Endothelial cell (in vitro differentiated cells): ENCODE results near the gene MRPS34. TPM values are rescaled to one million over a fixed set of nuclear protein-coding genes. Genes with fewer than 3 reads are reported as not detected.
A peak's percentile ranks its signal among the peaks of the same experiment; 100 is the strongest.
"Not testable (repeated sequence)": the region's sequence is repeated elsewhere in the genome, so short reads cannot be mapped to it uniquely, and the experiment has no call there.

Experiments used
- DNase-seq: peaks from one replicate; pipeline ENCODE4 v3.0.0; 2021; ENCODE audit warnings: low spot score
- H3K27ac Mint-ChIP-seq: one replicate; pipeline ENCODE4 v1.8.0; 2021; ENCODE audit warnings: mixed read lengths, inconsistent platforms; ENCODE audit not compliant: unreplicated experiment
- H3K27me3 Mint-ChIP-seq: one replicate; pipeline ENCODE4 v1.8.0; 2021; ENCODE audit warnings: mild to moderate bottlenecking, moderate library complexity, mixed read lengths, inconsistent platforms; ENCODE audit not compliant: unreplicated experiment
- H3K36me3 Mint-ChIP-seq: one replicate; pipeline ENCODE4 v1.8.0; 2021; ENCODE audit warnings: mild to moderate bottlenecking, low read depth, mixed read lengths, inconsistent platforms; ENCODE audit not compliant: unreplicated experiment
- H3K4me1 Mint-ChIP-seq: one replicate; pipeline ENCODE4 v1.8.0; 2021; ENCODE audit warnings: mild to moderate bottlenecking, mixed read lengths, inconsistent platforms; ENCODE audit not compliant: unreplicated experiment
- H3K4me3 Mint-ChIP-seq: one replicate; pipeline ENCODE4 v1.8.0; 2021; ENCODE audit warnings: mild to moderate bottlenecking, mixed read lengths, inconsistent platforms; ENCODE audit not compliant: unreplicated experiment
- H3K9me3 Mint-ChIP-seq: one replicate; pipeline ENCODE4 v1.8.0; 2021; ENCODE audit warnings: mixed read lengths, inconsistent platforms; ENCODE audit not compliant: unreplicated experiment
- CTCF ChIP-seq: fragments of 200-600 bp; sonication (generic); IDR thresholded peaks from one replicate; pipeline ENCODE4 v1.5.0; 2021; ENCODE audit warnings: antibody characterized with exemption; ENCODE audit not compliant: unreplicated experiment
- total RNA-seq: library from RNA; stranded (reverse); fragmentation: NEBNext Ultra II Directional; extraction: Animal tissue kit (Norgen Biotek cat#: 25700); gene quantifications from one replicate; pipeline ENCODE4 v1.2.1, GENCODE V29; 2021; ENCODE audit not compliant: unreplicated experiment

MRPS34 gene
- total RNA-seq, 1 donor from 2014 or later, result 62.7 TPM

- H3K4me1 Mint-ChIP-seq, result no peaks in the 10 kb centered on the region
- H3K27ac Mint-ChIP-seq, result no peak overlapping the region
- H3K27me3 Mint-ChIP-seq, result peaks cover 3% of the 10 kb centered on the region
- no peaks in the 10 kb centered on the region for H3K9me3 Mint-ChIP-seq
- no peak for TF ChIP-seq CTCF
- no peak overlapping the region for H3K4me3 Mint-ChIP-seq
- DNase-seq, result no peak
- peaks cover 32% of the 10 kb centered on the region for H3K36me3 Mint-ChIP-seq
Observed at GRCh38 chr16:1809281-1809801, 36.4 kb upstream of the MRPS34 start.

- no peaks in the 10 kb centered on the region for H3K4me1 Mint-ChIP-seq
Observed at GRCh38 chr16:1808691-1809090, 35.8 kb upstream of the MRPS34 start.

DNA sequence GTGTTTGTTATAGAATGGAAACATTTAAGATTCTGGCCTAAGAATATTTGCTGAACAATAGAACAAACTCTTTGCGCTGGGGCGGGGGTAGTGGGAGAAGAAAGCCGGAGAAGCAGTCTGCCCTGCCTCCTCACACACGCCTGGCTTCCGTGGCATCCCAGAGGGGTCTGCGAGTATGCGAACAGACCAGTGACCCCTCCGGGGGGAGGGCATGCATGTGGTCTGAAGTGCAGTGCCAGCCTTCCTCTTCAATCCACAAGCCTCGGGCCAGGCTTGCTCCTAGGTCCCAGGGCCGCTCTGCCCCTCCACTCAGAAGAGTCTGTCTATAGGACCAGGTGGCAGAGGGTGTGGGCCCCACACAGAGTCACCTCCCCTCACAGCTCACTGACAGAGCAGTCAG lies 34.7 kb upstream of the MRPS34 start:
- DNase-seq, result no peak
- no peaks in the 10 kb centered on the region for H3K9me3 Mint-ChIP-seq
- peaks cover 24% of the 10 kb centered on the region for H3K36me3 Mint-ChIP-seq
- H3K27ac Mint-ChIP-seq, result no peak overlapping the region
- TF ChIP-seq CTCF, result no peak
- peaks cover 3% of the 10 kb centered on the region for H3K27me3 Mint-ChIP-seq
- H3K4me3 Mint-ChIP-seq, result no peak overlapping the region
- H3K4me1 Mint-ChIP-seq, result no peaks in the 10 kb centered on the region

More at GRCh38 chr16:1808691-1809090, 35.8 kb upstream of the MRPS34 start:
- no peak for TF ChIP-seq CTCF
- DNase-seq, result no peak
- H3K9me3 Mint-ChIP-seq, result no peaks in the 10 kb centered on the region
- no peak overlapping the region for H3K27ac Mint-ChIP-seq
- no peak overlapping the region for H3K4me3 Mint-ChIP-seq
- peaks cover 3% of the 10 kb centered on the region for H3K27me3 Mint-ChIP-seq
- H3K36me3 Mint-ChIP-seq, result peaks cover 29% of the 10 kb centered on the region

DNA sequence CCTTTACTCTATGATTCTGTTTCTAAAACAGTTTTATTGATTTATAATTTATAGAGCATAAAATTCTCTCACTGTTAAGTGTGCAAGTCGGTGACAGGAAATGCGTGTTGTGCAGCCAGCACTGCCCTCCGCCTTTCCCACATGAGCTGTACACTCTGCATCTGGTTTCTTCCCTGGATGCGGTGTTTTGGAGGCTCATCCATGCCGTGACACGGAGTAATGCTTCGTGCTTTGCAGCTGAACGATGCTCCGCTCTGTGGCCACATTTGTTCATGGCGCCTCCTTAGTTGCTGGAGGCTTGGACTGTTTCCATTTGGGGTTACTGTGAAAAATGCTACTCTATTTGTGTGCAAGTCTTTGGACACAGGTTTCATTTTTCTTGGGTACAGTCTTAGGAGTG lies 27.8 kb upstream of the MRPS34 start:
- peaks cover 29% of the 10 kb centered on the region for H3K36me3 Mint-ChIP-seq
- no peak for DNase-seq
- no peak overlapping the region for H3K27ac Mint-ChIP-seq
- peak overlapping the region; percentile 8 for H3K4me3 Mint-ChIP-seq
- H3K4me1 Mint-ChIP-seq, result no peaks in the 10 kb centered on the region
- H3K27me3 Mint-ChIP-seq, result peaks cover 4% of the 10 kb centered on the region
- peaks cover 9% of the 10 kb centered on the region for H3K9me3 Mint-ChIP-seq
- no peak for TF ChIP-seq CTCF

GRCh38 chr16:1799263-1799662 lies 26.3 kb upstream of the MRPS34 start:
- H3K4me3 Mint-ChIP-seq, result peak overlapping the region; percentile 27
- not testable (repeated sequence) for H3K27ac Mint-ChIP-seq, H3K9me3 Mint-ChIP-seq, DNase-seq, H3K4me1 Mint-ChIP-seq, H3K27me3 Mint-ChIP-seq
- peaks cover 26% of the 10 kb centered on the region for H3K36me3 Mint-ChIP-seq
